H1 (cell line): Measurements from ENCODE around the gene BEAN1. TPM values are rescaled to one million over a fixed set of nuclear protein-coding genes. Genes with fewer than 3 reads are reported as not detected.

ENCODE experiments used
- CHD7 ChIP-seq: fragments of 300-600 bp; sonication (generic); IDR thresholded peaks from 2 replicates; pipeline ENCODE4 v1.7.1; 2012; ENCODE audit warnings: low read length, moderate library complexity, mild to moderate bottlenecking, inconsistent platforms; ENCODE audit not compliant: insufficient replicate concordance
- CTCF ChIP-seq, 3 experiments: IDR thresholded peaks; 1 replicate in 2 of 3; 2 replicates in 1 of 3; pipeline versions ENCODE4 v1.5.1 to v1.6.1; 2011; ENCODE audit warnings: low read length in 3 of 3, mild to moderate bottlenecking in 3 of 3, inconsistent platforms in 2 of 3, low read depth in 1 of 3, moderate library complexity in 1 of 3; ENCODE audit not compliant: insufficient read depth in 1 of 3; ENCODE audit errors: control extremely low read depth in 1 of 3
- HDAC6 ChIP-seq: IDR thresholded peaks from one replicate; pipeline ENCODE4 v1.7.1; 2012; ENCODE audit warnings: low read depth, mild to moderate bottlenecking, inconsistent platforms, low read length, moderate library complexity
- RAD21 ChIP-seq, 2 experiments: IDR thresholded peaks in 1 of 2; conservative IDR thresholded peaks in 1 of 2; 2 replicates each; pipeline ENCODE4 v1.6.1; 2011; ENCODE audit warnings: low read depth in 2 of 2, low read length in 2 of 2, improper control_type of control experiment in 1 of 2, inconsistent platforms in 1 of 2, mild to moderate bottlenecking in 1 of 2, moderate library complexity in 1 of 2
- polyA plus RNA-seq, 7 experiments: library from polyadenylated mRNA; depleted of rRNA in 3 of 7; stranded (reverse) in 5 of 7; unstranded in 2 of 7; fragments of >200 nt in 5 of 7; fragments of 200-250 nt in 2 of 7; gene quantifications; 1 replicate in 5 of 7; 2 replicates in 1 of 7; 4 replicates in 1 of 7; pipeline versions ENCODE4 v1.2.1 to v1.2.3, GENCODE V29; 2011 to 2013; ENCODE audit warnings: missing spikeins in 2 of 7, mixed read lengths in 2 of 7
- total RNA-seq: library from RNA; stranded (reverse); fragmentation: NEBNext Ultra II Directional; extraction: Animal tissue kit (Norgen Biotek cat#: 25700); gene quantifications from 2 replicates; pipeline ENCODE4 v1.2.1, GENCODE V29; 2021

BEAN1 gene
- total and polyA plus RNA-seq, 2 of the 8 experiments (the other 6 are each of a cell fraction or from before 2014, with no cell fraction given): 0.08 TPM; not detected in 1

GRCh38 chr16:66381585-66382170 is 45.4 kb upstream of the BEAN1 start (continued):
- TF ChIP-seq CHD7: no peak
- no peak for TF ChIP-seq HDAC6
- TF ChIP-seq CTCF (IDR thresholded peaks at IDR 0.05; ENCODE audit: control extremely low read depth in 1 of 3, insufficient read depth in 1 of 3, low read depth in 1 of 3, low read length in 3 of 3): no peak
- peak; percentile 10 to 16; a peak in 3 of 4 replicates for TF ChIP-seq RAD21 (IDR thresholded peaks at IDR 0.05 in 1 of 2, conservative IDR thresholded peaks at IDR 0.05 in 1 of 2; ENCODE audit: low read depth in 2 of 2, low read length in 2 of 2)
